HEK293 (cell line): ENCODE measurements around the gene COMMD2.

Experiments
- CTCF ChIA-PET: fragments of 350-600 bp; formaldehyde crosslinking; extraction: SDS; loops from one replicate; lab custom pipeline; 2021; ENCODE audit warnings: antibody characterized with exemption; lab: Yijun Ruan, JAX
- POLR2A ChIA-PET: fragments of 300-600 bp; formaldehyde crosslinking; extraction: SDS; loops from one replicate; lab custom pipeline; 2020; ENCODE audit warnings: antibody characterized with exemption, inconsistent platforms; lab: Yijun Ruan, JAX
- H3K27ac ChIP-seq: fragments of 200-500 bp; sonication (Bioruptor generic); 2 replicates; pipeline ENCODE4 v1.5.1; 2014; ENCODE audit warnings: low read depth, low read length, control low read depth, inconsistent platforms; ENCODE audit errors: extremely low read depth
- H3K36me3 ChIP-seq, 2 experiments: fragments of 200-500 bp in 1 of 2; sonication (Bioruptor generic) in 1 of 2; 1 replicate in 1 of 2; 2 replicates in 1 of 2; pipeline ENCODE4 v1.5.1; 2014 to 2017; ENCODE audit warnings: inconsistent platforms in 2 of 2, low read length in 2 of 2; ENCODE audit not compliant: control insufficient read depth in 2 of 2, insufficient read depth in 1 of 2
- H3K4me1 ChIP-seq: fragments of 200-500 bp; sonication (Bioruptor generic); 2 replicates; pipeline ENCODE4 v1.5.1; 2014; ENCODE audit warnings: mild to moderate bottlenecking, low read length, inconsistent platforms; ENCODE audit not compliant: control insufficient read depth, insufficient read depth
- H3K4me3 ChIP-seq: 2 replicates; pipeline ENCODE4 v1.5.1; 2011; ENCODE audit warnings: low read depth, mild to moderate bottlenecking, control low read depth, low read length, moderate library complexity
- H3K9me3 ChIP-seq: fragments of 200-500 bp; sonication (Bioruptor generic); 2 replicates; pipeline ENCODE4 v1.5.1; 2014; ENCODE audit warnings: low read depth, low read length, inconsistent platforms; ENCODE audit not compliant: control insufficient read depth, insufficient read depth
- BCL11A ChIP-seq: fragments of 450-650 bp; formaldehyde crosslinking; IDR thresholded peaks from 2 replicates; pipeline ENCODE4 v1.5.1; 2016; ENCODE audit warnings: low read depth, missing biosample characterization, missing genetic modification characterization
- ELK4 ChIP-seq: IDR thresholded peaks from 2 replicates; pipeline ENCODE4 v1.6.1; 2011; ENCODE audit warnings: mild to moderate bottlenecking, low read depth, low read length, borderline replicate concordance
- GFI1B ChIP-seq: fragments of 450-650 bp; formaldehyde crosslinking; IDR thresholded peaks from 2 replicates; pipeline ENCODE4 v1.5.1; 2016; ENCODE audit warnings: missing biosample characterization, missing genetic modification characterization
- INSM2 ChIP-seq: fragments of 450-650 bp; formaldehyde crosslinking; IDR thresholded peaks from 2 replicates; pipeline ENCODE4 v1.5.1; 2016; ENCODE audit warnings: missing biosample characterization, missing genetic modification characterization
- KLF16 ChIP-seq: fragments of 450-650 bp; formaldehyde crosslinking; IDR thresholded peaks from 2 replicates; pipeline ENCODE4 v1.5.1; 2017; ENCODE audit warnings: missing biosample characterization, missing genetic modification characterization
- MZF1 ChIP-seq: fragments of 450-650 bp; formaldehyde crosslinking; IDR thresholded peaks from 2 replicates; pipeline ENCODE4 v1.5.1; 2017; ENCODE audit warnings: missing biosample characterization, missing genetic modification characterization, borderline replicate concordance
- REPIN1 ChIP-seq: fragments of 450-650 bp; formaldehyde crosslinking; IDR thresholded peaks from 2 replicates; pipeline ENCODE4 v1.5.1; 2017; ENCODE audit warnings: missing biosample characterization, missing genetic modification characterization, low read depth
- SCRT1 ChIP-seq: fragments of 450-650 bp; formaldehyde crosslinking; IDR thresholded peaks from 2 replicates; pipeline ENCODE4 v1.5.1; 2016; ENCODE audit warnings: missing biosample characterization, missing genetic modification characterization, borderline replicate concordance
- SETDB1 ChIP-seq: IDR thresholded peaks from one replicate; pipeline ENCODE4 v1.6.1; 2017; ENCODE audit warnings: mild to moderate bottlenecking, low read length, moderate library complexity, mixed read lengths; ENCODE audit not compliant: insufficient read length
- SP2 ChIP-seq: fragments of 450-650 bp; formaldehyde crosslinking; IDR thresholded peaks from 2 replicates; pipeline ENCODE4 v1.5.1; 2016; ENCODE audit warnings: missing biosample characterization, missing genetic modification characterization
- SP7 ChIP-seq: fragments of 450-650 bp; formaldehyde crosslinking; IDR thresholded peaks from 2 replicates; pipeline ENCODE4 v1.5.1; 2016; ENCODE audit warnings: missing biosample characterization, missing genetic modification characterization
- TRIM28 ChIP-seq: IDR thresholded peaks from 2 replicates; pipeline ENCODE4 v1.6.1; 2011; ENCODE audit warnings: low read length, control low read depth, borderline replicate concordance
- ZBTB20 ChIP-seq: fragments of 450-650 bp; formaldehyde crosslinking; IDR thresholded peaks from 2 replicates; pipeline ENCODE4 v1.5.1; 2016; ENCODE audit warnings: missing biosample characterization, missing genetic modification characterization
- ZFP37 ChIP-seq: fragments of 450-650 bp; formaldehyde crosslinking; IDR thresholded peaks from 2 replicates; pipeline ENCODE4 v1.5.1; 2016; ENCODE audit warnings: missing biosample characterization, missing genetic modification characterization
- ZNF140 ChIP-seq: fragments of 450-650 bp; formaldehyde crosslinking; IDR thresholded peaks from 2 replicates; pipeline ENCODE4 v1.5.1; 2016; ENCODE audit warnings: missing biosample characterization, missing genetic modification characterization
- ZNF221 ChIP-seq: fragments of 450-650 bp; formaldehyde crosslinking; IDR thresholded peaks from 2 replicates; pipeline ENCODE4 v1.5.1; 2017; ENCODE audit warnings: missing biosample characterization, missing genetic modification characterization, borderline replicate concordance
- ZNF341 ChIP-seq: fragments of 450-650 bp; formaldehyde crosslinking; IDR thresholded peaks from 2 replicates; pipeline ENCODE4; 2016; ENCODE audit warnings: low read depth, missing biosample characterization, missing genetic modification characterization
- ZNF555 ChIP-seq: fragments of 450-650 bp; formaldehyde crosslinking; conservative IDR thresholded peaks from 2 replicates; pipeline ENCODE4 v1.5.1; 2017; ENCODE audit warnings: missing biosample characterization, mild to moderate bottlenecking, missing genetic modification characterization, inconsistent platforms
- ZNF660 ChIP-seq: fragments of 450-650 bp; IDR thresholded peaks from 2 replicates; pipeline ENCODE4 v1.5.1; 2018; ENCODE audit warnings: missing biosample characterization, mild to moderate bottlenecking, missing genetic modification characterization
- ZNF664 ChIP-seq: fragments of 450-650 bp; formaldehyde crosslinking; IDR thresholded peaks from 2 replicates; pipeline ENCODE4 v1.5.1; 2016; ENCODE audit warnings: missing biosample characterization, missing genetic modification characterization
- ZNF776 ChIP-seq: fragments of 450-650 bp; formaldehyde crosslinking; IDR thresholded peaks from 2 replicates; pipeline ENCODE4 v1.5.0; 2017; ENCODE audit warnings: missing biosample characterization, missing genetic modification characterization, borderline replicate concordance
- ZSCAN4 ChIP-seq: fragments of 450-650 bp; formaldehyde crosslinking; IDR thresholded peaks from 2 replicates; pipeline ENCODE4 v1.5.1; 2017; ENCODE audit warnings: missing biosample characterization, missing genetic modification characterization
- TF ChIP-seq, protein P1 (sequence below): fragments of 450-650 bp; formaldehyde crosslinking; IDR thresholded peaks from 2 replicates; pipeline ENCODE4 v1.5.1; 2017; ENCODE audit warnings: missing biosample characterization, missing genetic modification characterization
- TF ChIP-seq, protein P2 (sequence below): fragments of 450-650 bp; formaldehyde crosslinking; IDR thresholded peaks from 2 replicates; pipeline ENCODE4 v1.5.1; 2016; ENCODE audit warnings: missing biosample characterization, missing genetic modification characterization

Gene COMMD2

GRCh38 chr3:149752051-149752787 is at the start of gene COMMD2 (continued):
- no peak for TF ChIP-seq ELK4
- peak; percentile 63; the same call in 1 of the 2 replicates for TF ChIP-seq INSM2
- TF ChIP-seq GFI1B (tag by site-specific recombination) = no peak
- no peak for TF ChIP-seq ZNF664
- TF ChIP-seq ZBTB20 (tag by site-specific recombination) = no peak; the same call in 1 of the 2 replicates
- TF ChIP-seq SP7 (tag by site-specific recombination) = peak; percentile 80
- TF ChIP-seq ZFP37 (tag by site-specific recombination) = peak; percentile 79; the same call in 1 of the 2 replicates
- no peak for TF ChIP-seq SCRT1 (tag by site-specific recombination)
- TF ChIP-seq ZSCAN4 (tag by site-specific recombination) = peak; percentile 18; the same call in 1 of the 2 replicates
- peak; percentile 67; the same call in 1 of the 2 replicates for TF ChIP-seq BCL11A (tag by site-specific recombination)
- peak; percentile 76; the same call in 1 of the 2 replicates for TF ChIP-seq TRIM28
- no peak for TF ChIP-seq ZNF140 (tag by site-specific recombination)
- peak; percentile 46 for TF ChIP-seq SETDB1
- 0 out of 2 replicates have a peak, but pooled peaks have one; percentile 84 for TF ChIP-seq REPIN1 (tag by site-specific recombination)
- peak; percentile 87 for TF ChIP-seq KLF16 (tag by site-specific recombination)

- ChIA-PET CTCF (interaction anchor here (1.0 kb wide), 1 partner anchor 233 kb away, joined by 3 read pairs; no protein-coding TSS in a partner anchor), POLR2A (no interaction called here)
- no peak overlapping the region for H3K4me3 ChIP-seq
- no peak overlapping the region for H3K27ac ChIP-seq
- no peaks in the 10 kb centered on the region for H3K9me3 ChIP-seq
- H3K4me1 ChIP-seq = no peaks in the 10 kb centered on the region
- H3K36me3 ChIP-seq = no peaks in the 10 kb centered on the region
- TF ChIP-seq SP2 (tag by site-specific recombination) (no peak), ZNF660 (tag by site-specific recombination) (no peak), ZNF140 (tag by site-specific recombination) (no peak), ZNF555 (tag by site-specific recombination) (no peak), ZNF221 (tag by site-specific recombination) (no peak), MZF1 (tag by site-specific recombination) (no peak), ZNF776 (tag by site-specific recombination) (no peak), ZNF341 (tag by site-specific recombination) (no peak)
- TF ChIP-seq, protein P1, sequence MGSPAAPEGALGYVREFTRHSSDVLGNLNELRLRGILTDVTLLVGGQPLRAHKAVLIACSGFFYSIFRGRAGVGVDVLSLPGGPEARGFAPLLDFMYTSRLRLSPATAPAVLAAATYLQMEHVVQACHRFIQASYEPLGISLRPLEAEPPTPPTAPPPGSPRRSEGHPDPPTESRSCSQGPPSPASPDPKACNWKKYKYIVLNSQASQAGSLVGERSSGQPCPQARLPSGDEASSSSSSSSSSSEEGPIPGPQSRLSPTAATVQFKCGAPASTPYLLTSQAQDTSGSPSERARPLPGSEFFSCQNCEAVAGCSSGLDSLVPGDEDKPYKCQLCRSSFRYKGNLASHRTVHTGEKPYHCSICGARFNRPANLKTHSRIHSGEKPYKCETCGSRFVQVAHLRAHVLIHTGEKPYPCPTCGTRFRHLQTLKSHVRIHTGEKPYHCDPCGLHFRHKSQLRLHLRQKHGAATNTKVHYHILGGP = no peak
- TF ChIP-seq, protein P2, sequence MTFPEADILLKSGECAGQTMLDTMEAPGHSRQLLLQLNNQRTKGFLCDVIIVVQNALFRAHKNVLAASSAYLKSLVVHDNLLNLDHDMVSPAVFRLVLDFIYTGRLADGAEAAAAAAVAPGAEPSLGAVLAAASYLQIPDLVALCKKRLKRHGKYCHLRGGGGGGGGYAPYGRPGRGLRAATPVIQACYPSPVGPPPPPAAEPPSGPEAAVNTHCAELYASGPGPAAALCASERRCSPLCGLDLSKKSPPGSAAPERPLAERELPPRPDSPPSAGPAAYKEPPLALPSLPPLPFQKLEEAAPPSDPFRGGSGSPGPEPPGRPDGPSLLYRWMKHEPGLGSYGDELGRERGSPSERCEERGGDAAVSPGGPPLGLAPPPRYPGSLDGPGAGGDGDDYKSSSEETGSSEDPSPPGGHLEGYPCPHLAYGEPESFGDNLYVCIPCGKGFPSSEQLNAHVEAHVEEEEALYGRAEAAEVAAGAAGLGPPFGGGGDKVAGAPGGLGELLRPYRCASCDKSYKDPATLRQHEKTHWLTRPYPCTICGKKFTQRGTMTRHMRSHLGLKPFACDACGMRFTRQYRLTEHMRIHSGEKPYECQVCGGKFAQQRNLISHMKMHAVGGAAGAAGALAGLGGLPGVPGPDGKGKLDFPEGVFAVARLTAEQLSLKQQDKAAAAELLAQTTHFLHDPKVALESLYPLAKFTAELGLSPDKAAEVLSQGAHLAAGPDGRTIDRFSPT = no peak
Measured at GRCh38 chr3:149801639-149802038, 49.4 kb upstream of the COMMD2 start.
